SK-N-MC (cell line): Measurements from ENCODE around the gene TMEM231.

ENCODE experiments used
- EZH2 ChIP-seq: fragments of 200-600 bp; sonication (generic); IDR thresholded peaks from one replicate; pipeline ENCODE4 v1.6.1; 2017; ENCODE audit warnings: antibody characterized with exemption
- FOXP2 ChIP-seq: optimal IDR thresholded peaks from 2 replicates; pipeline ENCODE3; 2011; ENCODE audit warnings: mild to moderate bottlenecking, moderate library complexity; ENCODE audit not compliant: insufficient read depth; ENCODE audit errors: extremely low read length, control extremely low read depth
- POLR2AphosphoS5 ChIP-seq: IDR thresholded peaks from 2 replicates; pipeline ENCODE4 v1.6.1; 2012; ENCODE audit warnings: mild to moderate bottlenecking, low read depth, low read length, borderline replicate concordance

- TF ChIP-seq POLR2AphosphoS5, result no peak
- TF ChIP-seq EZH2, result no peak
- no peak for TF ChIP-seq FOXP2
These were observed 41.8 kb downstream of the TMEM231 start for GRCh38 chr16:75514296-75514695.
